Endothelial cell (in vitro differentiated cells): ENCODE measurements around the gene MAN2A2. TPM values are rescaled to one million over a fixed set of nuclear protein-coding genes. Genes with fewer than 3 reads are reported as not detected.
A peak's percentile ranks its signal among the peaks of the same experiment; 100 is the strongest.

Source experiments
- DNase-seq: peaks from one replicate; pipeline ENCODE4 v3.0.0; 2021; ENCODE audit warnings: low spot score
- H3K27ac Mint-ChIP-seq: one replicate; pipeline ENCODE4 v1.8.0; 2021; ENCODE audit warnings: mixed read lengths, inconsistent platforms; ENCODE audit not compliant: unreplicated experiment
- H3K27me3 Mint-ChIP-seq: one replicate; pipeline ENCODE4 v1.8.0; 2021; ENCODE audit warnings: mild to moderate bottlenecking, moderate library complexity, mixed read lengths, inconsistent platforms; ENCODE audit not compliant: unreplicated experiment
- H3K36me3 Mint-ChIP-seq: one replicate; pipeline ENCODE4 v1.8.0; 2021; ENCODE audit warnings: mild to moderate bottlenecking, low read depth, mixed read lengths, inconsistent platforms; ENCODE audit not compliant: unreplicated experiment
- H3K4me1 Mint-ChIP-seq: one replicate; pipeline ENCODE4 v1.8.0; 2021; ENCODE audit warnings: mild to moderate bottlenecking, mixed read lengths, inconsistent platforms; ENCODE audit not compliant: unreplicated experiment
- H3K4me3 Mint-ChIP-seq: one replicate; pipeline ENCODE4 v1.8.0; 2021; ENCODE audit warnings: mild to moderate bottlenecking, mixed read lengths, inconsistent platforms; ENCODE audit not compliant: unreplicated experiment
- H3K9me3 Mint-ChIP-seq: one replicate; pipeline ENCODE4 v1.8.0; 2021; ENCODE audit warnings: mixed read lengths, inconsistent platforms; ENCODE audit not compliant: unreplicated experiment
- total RNA-seq: library from RNA; stranded (reverse); fragmentation: NEBNext Ultra II Directional; extraction: Animal tissue kit (Norgen Biotek cat#: 25700); gene quantifications from one replicate; pipeline ENCODE4 v1.2.1, GENCODE V29; 2021; ENCODE audit not compliant: unreplicated experiment
- TF ChIP-seq, protein P1 (sequence below): fragments of 200-600 bp; sonication (generic); IDR thresholded peaks from one replicate; pipeline ENCODE4 v1.5.0; 2021; ENCODE audit warnings: antibody characterized with exemption; ENCODE audit not compliant: unreplicated experiment

The MAN2A2 gene
- total RNA-seq, 1 donor from 2014 or later: 72.2 TPM

DNA sequence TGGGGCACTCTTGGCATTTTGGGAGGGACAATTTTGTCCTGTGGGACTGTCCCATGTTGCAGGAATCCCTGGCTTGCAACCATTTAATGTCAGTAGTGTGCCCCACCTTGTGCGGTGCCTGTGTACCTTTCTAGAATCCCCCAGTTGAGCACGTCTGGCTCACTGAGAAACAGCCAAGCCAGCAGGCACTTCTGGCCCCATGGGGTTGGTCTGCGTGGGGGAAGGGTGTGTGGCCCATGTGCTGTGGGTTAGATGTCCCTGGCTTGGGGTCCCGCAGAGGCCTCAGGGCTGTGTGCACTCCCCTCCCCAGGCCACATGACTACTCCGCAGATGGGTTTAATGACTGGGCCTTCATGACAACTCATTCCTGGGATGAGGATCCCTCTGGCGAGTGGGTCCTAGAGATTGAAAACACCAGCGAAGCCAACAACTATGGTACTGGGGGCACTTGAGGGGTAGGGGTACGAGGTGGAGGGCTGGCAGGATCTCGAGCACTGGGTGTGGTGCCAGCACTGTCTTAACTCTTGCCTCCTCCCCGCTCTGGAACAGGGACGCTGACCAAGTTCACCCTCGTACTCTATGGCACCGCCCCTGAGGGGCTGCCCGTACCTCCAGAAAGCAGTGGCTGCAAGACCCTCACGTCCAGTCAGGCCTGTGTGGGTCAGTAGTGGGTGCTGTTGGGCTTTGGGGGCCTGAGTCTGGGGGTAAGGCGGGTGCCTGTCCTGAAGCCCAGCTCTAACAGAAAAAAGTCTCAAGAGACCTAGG lies 22.5 kb upstream of the MAN2A2 start:
- peaks cover 3% of the 10 kb centered on the region for H3K27me3 Mint-ChIP-seq
- no peak for DNase-seq
- H3K9me3 Mint-ChIP-seq: no peaks in the 10 kb centered on the region
- TF ChIP-seq, protein P1, sequence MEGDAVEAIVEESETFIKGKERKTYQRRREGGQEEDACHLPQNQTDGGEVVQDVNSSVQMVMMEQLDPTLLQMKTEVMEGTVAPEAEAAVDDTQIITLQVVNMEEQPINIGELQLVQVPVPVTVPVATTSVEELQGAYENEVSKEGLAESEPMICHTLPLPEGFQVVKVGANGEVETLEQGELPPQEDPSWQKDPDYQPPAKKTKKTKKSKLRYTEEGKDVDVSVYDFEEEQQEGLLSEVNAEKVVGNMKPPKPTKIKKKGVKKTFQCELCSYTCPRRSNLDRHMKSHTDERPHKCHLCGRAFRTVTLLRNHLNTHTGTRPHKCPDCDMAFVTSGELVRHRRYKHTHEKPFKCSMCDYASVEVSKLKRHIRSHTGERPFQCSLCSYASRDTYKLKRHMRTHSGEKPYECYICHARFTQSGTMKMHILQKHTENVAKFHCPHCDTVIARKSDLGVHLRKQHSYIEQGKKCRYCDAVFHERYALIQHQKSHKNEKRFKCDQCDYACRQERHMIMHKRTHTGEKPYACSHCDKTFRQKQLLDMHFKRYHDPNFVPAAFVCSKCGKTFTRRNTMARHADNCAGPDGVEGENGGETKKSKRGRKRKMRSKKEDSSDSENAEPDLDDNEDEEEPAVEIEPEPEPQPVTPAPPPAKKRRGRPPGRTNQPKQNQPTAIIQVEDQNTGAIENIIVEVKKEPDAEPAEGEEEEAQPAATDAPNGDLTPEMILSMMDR: no peak
- peaks cover 16% of the 10 kb centered on the region for H3K4me1 Mint-ChIP-seq
- H3K36me3 Mint-ChIP-seq: peaks cover 23% of the 10 kb centered on the region
- no peak overlapping the region for H3K27ac Mint-ChIP-seq
- no peak overlapping the region for H3K4me3 Mint-ChIP-seq

DNA sequence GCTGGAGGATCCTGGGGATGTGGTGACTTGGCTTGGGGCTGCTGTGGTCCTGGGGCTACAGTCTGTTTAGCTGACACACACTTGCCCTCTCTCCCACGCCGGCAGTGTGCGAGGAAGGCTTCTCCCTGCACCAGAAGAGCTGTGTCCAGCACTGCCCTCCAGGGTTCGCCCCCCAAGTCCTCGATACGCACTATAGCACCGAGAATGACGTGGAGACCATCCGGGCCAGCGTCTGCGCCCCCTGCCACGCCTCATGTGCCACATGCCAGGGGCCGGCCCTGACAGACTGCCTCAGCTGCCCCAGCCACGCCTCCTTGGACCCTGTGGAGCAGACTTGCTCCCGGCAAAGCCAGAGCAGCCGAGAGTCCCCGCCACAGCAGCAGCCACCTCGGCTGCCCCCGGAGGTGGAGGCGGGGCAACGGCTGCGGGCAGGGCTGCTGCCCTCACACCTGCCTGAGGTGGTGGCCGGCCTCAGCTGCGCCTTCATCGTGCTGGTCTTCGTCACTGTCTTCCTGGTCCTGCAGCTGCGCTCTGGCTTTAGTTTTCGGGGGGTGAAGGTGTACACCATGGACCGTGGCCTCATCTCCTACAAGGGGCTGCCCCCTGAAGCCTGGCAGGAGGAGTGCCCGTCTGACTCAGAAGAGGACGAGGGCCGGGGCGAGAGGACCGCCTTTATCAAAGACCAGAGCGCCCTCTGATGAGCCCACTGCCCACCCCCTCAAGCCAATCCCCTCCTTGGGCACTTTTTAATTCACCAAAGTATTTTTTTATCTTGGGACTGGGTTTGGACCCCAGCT lies 21.7 kb upstream of the MAN2A2 start:
- Mint-ChIP-seq H3K36me3 (peaks cover 23% of the 10 kb centered on the region), H3K4me3 (no peak overlapping the region), H3K9me3 (no peaks in the 10 kb centered on the region), H3K27me3 (peaks cover 3% of the 10 kb centered on the region), H3K27ac (no peak overlapping the region), H3K4me1 (peaks cover 24% of the 10 kb centered on the region)
- no peak for DNase-seq
- TF ChIP-seq, protein P1: no peak

DNA sequence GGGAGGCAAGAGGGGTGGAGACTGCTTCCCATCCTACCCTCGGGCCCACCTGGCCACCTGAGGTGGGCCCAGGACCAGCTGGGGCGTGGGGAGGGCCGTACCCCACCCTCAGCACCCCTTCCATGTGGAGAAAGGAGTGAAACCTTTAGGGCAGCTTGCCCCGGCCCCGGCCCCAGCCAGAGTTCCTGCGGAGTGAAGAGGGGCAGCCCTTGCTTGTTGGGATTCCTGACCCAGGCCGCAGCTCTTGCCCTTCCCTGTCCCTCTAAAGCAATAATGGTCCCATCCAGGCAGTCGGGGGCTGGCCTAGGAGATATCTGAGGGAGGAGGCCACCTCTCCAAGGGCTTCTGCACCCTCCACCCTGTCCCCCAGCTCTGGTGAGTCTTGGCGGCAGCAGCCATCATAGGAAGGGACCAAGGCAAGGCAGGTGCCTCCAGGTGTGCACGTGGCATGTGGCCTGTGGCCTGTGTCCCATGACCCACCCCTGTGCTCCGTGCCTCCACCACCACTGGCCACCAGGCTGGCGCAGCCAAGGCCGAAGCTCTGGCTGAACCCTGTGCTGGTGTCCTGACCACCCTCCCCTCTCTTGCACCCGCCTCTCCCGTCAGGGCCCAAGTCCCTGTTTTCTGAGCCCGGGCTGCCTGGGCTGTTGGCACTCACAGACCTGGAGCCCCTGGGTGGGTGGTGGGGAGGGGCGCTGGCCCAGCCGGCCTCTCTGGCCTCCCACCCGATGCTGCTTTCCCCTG lies 21.0 kb upstream of the MAN2A2 start:
- Mint-ChIP-seq H3K9me3 (no peaks in the 10 kb centered on the region), H3K27me3 (peaks cover 3% of the 10 kb centered on the region), H3K36me3 (peaks cover 21% of the 10 kb centered on the region), H3K27ac (no peak overlapping the region), H3K4me3 (no peak overlapping the region), H3K4me1 (peaks cover 25% of the 10 kb centered on the region)
- DNase-seq: no peak
- TF ChIP-seq, protein P1: no peak

DNA sequence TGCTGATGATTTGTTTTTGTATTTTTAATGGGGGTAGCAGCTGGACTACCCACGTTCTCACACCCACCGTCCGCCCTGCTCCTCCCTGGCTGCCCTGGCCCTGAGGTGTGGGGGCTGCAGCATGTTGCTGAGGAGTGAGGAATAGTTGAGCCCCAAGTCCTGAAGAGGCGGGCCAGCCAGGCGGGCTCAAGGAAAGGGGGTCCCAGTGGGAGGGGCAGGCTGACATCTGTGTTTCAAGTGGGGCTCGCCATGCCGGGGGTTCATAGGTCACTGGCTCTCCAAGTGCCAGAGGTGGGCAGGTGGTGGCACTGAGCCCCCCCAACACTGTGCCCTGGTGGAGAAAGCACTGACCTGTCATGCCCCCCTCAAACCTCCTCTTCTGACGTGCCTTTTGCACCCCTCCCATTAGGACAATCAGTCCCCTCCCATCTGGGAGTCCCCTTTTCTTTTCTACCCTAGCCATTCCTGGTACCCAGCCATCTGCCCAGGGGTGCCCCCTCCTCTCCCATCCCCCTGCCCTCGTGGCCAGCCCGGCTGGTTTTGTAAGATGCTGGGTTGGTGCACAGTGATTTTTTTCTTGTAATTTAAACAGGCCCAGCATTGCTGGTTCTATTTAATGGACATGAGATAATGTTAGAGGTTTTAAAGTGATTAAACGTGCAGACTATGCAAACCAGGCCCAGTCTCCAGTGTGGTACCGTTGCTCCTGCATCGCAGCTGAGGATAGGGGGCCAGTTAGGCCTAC lies 20.1 kb upstream of the MAN2A2 start:
- DNase-seq: no peak
- H3K4me1 Mint-ChIP-seq: peaks cover 25% of the 10 kb centered on the region
- peaks cover 3% of the 10 kb centered on the region for H3K27me3 Mint-ChIP-seq
- no peak overlapping the region for H3K4me3 Mint-ChIP-seq
- H3K27ac Mint-ChIP-seq: peak overlapping the region; percentile 82
- TF ChIP-seq, protein P1: no peak
- no peaks in the 10 kb centered on the region for H3K9me3 Mint-ChIP-seq
- H3K36me3 Mint-ChIP-seq: peaks cover 20% of the 10 kb centered on the region
